Endothelial cell of umbilical vein (primary cell): Measurements from ENCODE around the gene GPRASP2. TPM values are rescaled to one million over a fixed set of nuclear protein-coding genes. Genes with fewer than 3 reads are reported as not detected.

Experiments
- BruUV-seq: library from RNA; stranded (reverse); fragments of 400-500 nt; replicated peaks from 2 replicates; lab custom pipeline; 2021; lab: Mats Ljungman, UMichigan
- CTCF ChIA-PET: fragments of 300-600, 350-600 bp; sonication (Branson Sonifier 250); formaldehyde crosslinking; loops from one replicate; lab custom pipeline; 2021; ENCODE audit warnings: antibody characterized with exemption, inconsistent platforms; lab: Charles Lee
- POLR2A ChIA-PET: fragments of 300-600, 350-600 bp; sonication (Branson Sonifier 250); formaldehyde crosslinking; loops from one replicate; lab custom pipeline; 2021; ENCODE audit warnings: antibody characterized with exemption, inconsistent platforms; lab: Charles Lee
- DNase-seq: peaks from one replicate; pipeline ENCODE4 v3.0.0-alpha.2; 2011; ENCODE audit warnings: low read depth, low spot score
- FAIRE-seq: peaks from 2 replicates; lab custom pipeline; 2011; peaks lifted over from hg19 to GRCh38; lab: Jason Lieb, UNC
- H2AFZ ChIP-seq: 2 replicates; pipeline ENCODE4 v1.6.0; 2012; ENCODE audit warnings: low read depth, low read length, control low read depth, inconsistent platforms
- H3K27ac ChIP-seq: 2 replicates; pipeline ENCODE4 v1.5.1; 2011; ENCODE audit warnings: low read depth, mild to moderate bottlenecking, control low read depth, low read length, moderate library complexity; ENCODE audit not compliant: insufficient read depth
- H3K27me3 ChIP-seq, 2 experiments: 2 replicates each; pipeline versions ENCODE4 v1.6.0 to v1.6.1; 2011; ENCODE audit warnings: low read length in 2 of 2, mixed read lengths in 1 of 2; ENCODE audit not compliant: control insufficient read depth in 2 of 2, insufficient read depth in 2 of 2
- H3K36me3 ChIP-seq, 2 experiments: 2 replicates in 1 of 2; 3 replicates in 1 of 2; pipeline ENCODE4 v1.5.1; 2011; ENCODE audit warnings: low read length in 2 of 2, mild to moderate bottlenecking in 1 of 2, moderate library complexity in 1 of 2; ENCODE audit not compliant: control insufficient read depth in 2 of 2, insufficient read depth in 2 of 2; ENCODE audit errors: extremely low read depth in 1 of 2
- H3K4me1 ChIP-seq: 3 replicates; pipeline ENCODE4 v1.5.1; 2011; ENCODE audit warnings: mild to moderate bottlenecking, low read length; ENCODE audit not compliant: control insufficient read depth, insufficient read depth; ENCODE audit errors: extremely low read depth
- H3K4me2 ChIP-seq: 2 replicates; pipeline ENCODE4 v1.6.1; 2011; ENCODE audit warnings: low read length, control low read depth, mixed read lengths; ENCODE audit not compliant: insufficient read depth
- H3K4me3 ChIP-seq, 3 experiments: fragments of 200-600 bp in 1 of 3; sonication (generic), shearing (Covaris generic) in 1 of 3; replicated peaks in 1 of 3; 2 replicates each; pipeline ENCODE4 v1.5.1; 2011 to 2016; ENCODE audit warnings: control low read depth in 3 of 3, low read length in 3 of 3, mild to moderate bottlenecking in 2 of 3, inconsistent platforms in 1 of 3, low read depth in 1 of 3, moderate library complexity in 1 of 3; ENCODE audit not compliant: insufficient read depth in 1 of 3
- H3K79me2 ChIP-seq: 2 replicates; pipeline ENCODE4 v1.6.0; 2012; ENCODE audit warnings: low read length, inconsistent platforms; ENCODE audit not compliant: control insufficient read depth, insufficient read depth
- H3K9ac ChIP-seq: replicated peaks from 2 replicates; pipeline ENCODE3; 2011; ENCODE audit warnings: low read length, control low read depth; ENCODE audit not compliant: insufficient read depth; ENCODE audit errors: extremely low read depth
- H3K9me1 ChIP-seq: replicated peaks from 3 replicates; pipeline ENCODE4 v1.6.0; 2011; ENCODE audit warnings: mild to moderate bottlenecking, low read length; ENCODE audit not compliant: control insufficient read depth, insufficient read depth; ENCODE audit errors: extremely low read depth
- H3K9me3 ChIP-seq: replicated peaks from 2 replicates; pipeline ENCODE4 v1.5.1; 2012; ENCODE audit warnings: low read length, inconsistent platforms; ENCODE audit not compliant: control insufficient read depth, insufficient read depth
- H4K20me1 ChIP-seq: replicated peaks from 2 replicates; pipeline ENCODE3; 2011; ENCODE audit warnings: mild to moderate bottlenecking, low read length; ENCODE audit not compliant: control insufficient read depth, insufficient read depth; ENCODE audit errors: extremely low read depth
- EZH2 ChIP-seq: IDR thresholded peaks from 2 replicates; pipeline ENCODE4 v1.6.1; 2012; ENCODE audit warnings: borderline replicate concordance, low read depth, mild to moderate bottlenecking, moderate library complexity, low read length, inconsistent platforms; ENCODE audit not compliant: severe bottlenecking
- FOS ChIP-seq: IDR thresholded peaks from 2 replicates; pipeline ENCODE4 v1.6.1; 2011; ENCODE audit warnings: mild to moderate bottlenecking, low read length, moderate library complexity, borderline replicate concordance; ENCODE audit not compliant: insufficient read depth
- GATA2 ChIP-seq: IDR thresholded peaks from 2 replicates; pipeline ENCODE4 v1.7.0; 2011; ENCODE audit warnings: low read depth, mild to moderate bottlenecking, moderate library complexity, mixed read lengths, low read length; ENCODE audit not compliant: insufficient read length, insufficient read depth
- JUN ChIP-seq: IDR thresholded peaks from 2 replicates; pipeline ENCODE4 v1.6.1; 2011; ENCODE audit warnings: borderline replicate concordance, low read depth; ENCODE audit not compliant: insufficient read length, insufficient read depth
- MYC ChIP-seq: IDR thresholded peaks from one replicate; pipeline ENCODE4 v1.6.1; 2011; ENCODE audit warnings: mild to moderate bottlenecking, low read depth, low read length
- POLR2A ChIP-seq: IDR thresholded peaks from 2 replicates; pipeline ENCODE4 v1.6.1; 2012; ENCODE audit warnings: low read depth, mild to moderate bottlenecking, control low read depth, low read length
- POLR2AphosphoS5 ChIP-seq: IDR thresholded peaks from 2 replicates; pipeline ENCODE4 v1.6.1; 2012; ENCODE audit warnings: low read depth, mild to moderate bottlenecking, control low read depth, low read length, moderate library complexity; ENCODE audit not compliant: insufficient read depth
- dilution Hi-C: fragments of 300-500 bp; cut with MboI; formaldehyde crosslinking; loops from one replicate; pipeline ENCODE4 v1.15.0; 2019; ENCODE audit warnings: low sequenced_read_pairs; ENCODE audit not compliant: extremely low pct_ligation_motif_present
- intact Hi-C: fragments of 100-400 bp; cut with micrococcal nuclease; formaldehyde crosslinking; loops from one replicate; pipeline ENCODE4 v1.10.0; 2022
- polyA plus RNA-seq, 4 experiments: library from polyadenylated mRNA; depleted of rRNA in 3 of 4; stranded (reverse) in 3 of 4; unstranded in 1 of 4; fragments of >200 nt; gene quantifications; 2 replicates each; pipeline versions ENCODE4 v1.2.1 to v1.2.3, GENCODE V29; 2011 to 2012; ENCODE audit warnings: missing spikeins in 1 of 4
- total RNA-seq: library from RNA; stranded (reverse); gene quantifications from 2 replicates; pipeline ENCODE4 v1.2.3, GENCODE V29; 2021
- TF ChIP-seq, protein P1 (sequence below): IDR thresholded peaks from 2 replicates; pipeline ENCODE4 v1.6.1; 2011; ENCODE audit not compliant: insufficient read depth, insufficient read length
- TF ChIP-seq, protein P2 (sequence below), 2 donors: IDR thresholded peaks; 1 replicate in 1 of 2; 2 replicates in 1 of 2; pipeline ENCODE4 v1.5.1; 2011; ENCODE audit warnings: low read length in 2 of 2, mild to moderate bottlenecking in 2 of 2, moderate library complexity in 2 of 2, control low read depth in 1 of 2, inconsistent platforms in 1 of 2, low read depth in 1 of 2; ENCODE audit not compliant: insufficient read depth in 1 of 2; ENCODE audit errors: extremely low read depth in 1 of 2

GPRASP2 gene
- total and polyA plus RNA-seq, 2 donors (not counting 3 experiments of a cell fraction or from before 2014, with no cell fraction given) = 4.9 to 6.5 TPM

- no peak for DNase-seq
- Histone ChIP-seq H3K9me3 (no peaks in the 10 kb centered on the region), H3K4me3 (no peak overlapping the region), H3K27ac (no peak overlapping the region), H3K27me3 (no peaks in the 10 kb centered on the region), H3K79me2 (no peaks in the 10 kb centered on the region), H3K36me3 (no peaks in the 10 kb centered on the region), H4K20me1 (no peaks in the 10 kb centered on the region), H3K4me1 (peaks cover 3% of the 10 kb centered on the region), H3K4me2 (no peak overlapping the region), H3K9ac (no peak overlapping the region), H3K9me1 (no peaks in the 10 kb centered on the region), H2AFZ (no peak overlapping the region)
- intact Hi-C loops = no loop called here
- no TSS peak for BruUV-seq
- no peak for TF ChIP-seq POLR2A
- TF ChIP-seq FOS = no peak
- no peak for TF ChIP-seq JUN
- no peak for TF ChIP-seq EZH2
- no peak for TF ChIP-seq POLR2AphosphoS5
- TF ChIP-seq, protein P1, sequence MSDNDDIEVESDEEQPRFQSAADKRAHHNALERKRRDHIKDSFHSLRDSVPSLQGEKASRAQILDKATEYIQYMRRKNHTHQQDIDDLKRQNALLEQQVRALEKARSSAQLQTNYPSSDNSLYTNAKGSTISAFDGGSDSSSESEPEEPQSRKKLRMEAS = no peak
- no peak for TF ChIP-seq GATA2
- TF ChIP-seq, protein P2, sequence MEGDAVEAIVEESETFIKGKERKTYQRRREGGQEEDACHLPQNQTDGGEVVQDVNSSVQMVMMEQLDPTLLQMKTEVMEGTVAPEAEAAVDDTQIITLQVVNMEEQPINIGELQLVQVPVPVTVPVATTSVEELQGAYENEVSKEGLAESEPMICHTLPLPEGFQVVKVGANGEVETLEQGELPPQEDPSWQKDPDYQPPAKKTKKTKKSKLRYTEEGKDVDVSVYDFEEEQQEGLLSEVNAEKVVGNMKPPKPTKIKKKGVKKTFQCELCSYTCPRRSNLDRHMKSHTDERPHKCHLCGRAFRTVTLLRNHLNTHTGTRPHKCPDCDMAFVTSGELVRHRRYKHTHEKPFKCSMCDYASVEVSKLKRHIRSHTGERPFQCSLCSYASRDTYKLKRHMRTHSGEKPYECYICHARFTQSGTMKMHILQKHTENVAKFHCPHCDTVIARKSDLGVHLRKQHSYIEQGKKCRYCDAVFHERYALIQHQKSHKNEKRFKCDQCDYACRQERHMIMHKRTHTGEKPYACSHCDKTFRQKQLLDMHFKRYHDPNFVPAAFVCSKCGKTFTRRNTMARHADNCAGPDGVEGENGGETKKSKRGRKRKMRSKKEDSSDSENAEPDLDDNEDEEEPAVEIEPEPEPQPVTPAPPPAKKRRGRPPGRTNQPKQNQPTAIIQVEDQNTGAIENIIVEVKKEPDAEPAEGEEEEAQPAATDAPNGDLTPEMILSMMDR (IDR thresholded peaks at IDR 0.05; ENCODE audit: extremely low read depth in 1 of 2, insufficient read depth in 1 of 2, low read depth in 1 of 2, low read length in 2 of 2) = no peak
- no peak for TF ChIP-seq MYC
- ChIA-PET POLR2A (no interaction called here), CTCF (no interaction called here)
- FAIRE-seq = no peak
- dilution Hi-C loops = no loop called here
Observed at GRCh38 chrX:102744307-102744706, 32.1 kb downstream of the GPRASP2 start.
